K562 (cell line): Measurements from ENCODE around the gene OTOP3. TPM values are rescaled to one million over a fixed set of nuclear protein-coding genes. Genes with fewer than 3 reads are reported as not detected.

ENCODE experiments used
- ATAC-seq: fragments of 200-7000 bp; cut with Tn5 transposase; 3 replicates; pipeline ENCODE4 v1.9.1; 2020; ENCODE audit warnings: moderate library complexity
- BruUV-seq: library from RNA; stranded (reverse); fragments of 400-500 nt; replicated peaks from 2 replicates; lab custom pipeline; 2021; lab: Mats Ljungman, UMichigan
- CTCF ChIA-PET: fragments of 300-600 bp; formaldehyde crosslinking; extraction: SDS; loops from one replicate; lab custom pipeline; 2021; ENCODE audit warnings: low intra/inter-chr PET ratio; lab: Yijun Ruan, JAX
- POLR2A ChIA-PET: fragments of 300-600, 350-650 bp; sonication (Branson Sonifier 250); formaldehyde crosslinking; extraction: SDS; loops from one replicate; lab custom pipeline; 2021; ENCODE audit warnings: antibody characterized with exemption, inconsistent platforms; lab: Yijun Ruan, JAX
- DNase-seq, 4 experiments: peaks; one replicate each; pipeline versions ENCODE4 v3.0.0 to v3.0.0-alpha.2; 2011 to 2018; ENCODE audit warnings: low spot score in 3 of 4, mixed read lengths in 3 of 4; ENCODE audit errors: extremely low read depth in 1 of 4
- FAIRE-seq: peaks from 2 replicates; lab custom pipeline; 2011; peaks lifted over from hg19 to GRCh38; lab: Jason Lieb, UNC
- H2AFZ ChIP-seq: 2 replicates; pipeline ENCODE4 v1.6.0; 2011; ENCODE audit warnings: low read depth, low read length, control low read depth, inconsistent platforms
- H3K27ac ChIP-seq: fragments of 200-600 bp; 3 replicates; pipeline ENCODE4 v1.8.0; 2011; ENCODE audit warnings: low read depth, mild to moderate bottlenecking, control low read depth, inconsistent platforms, low read length, moderate library complexity, mixed read lengths; ENCODE audit errors: extremely low read depth
- H3K27me3 ChIP-seq, 2 experiments: fragments of 300-600 bp in 1 of 2; 2 replicates in 1 of 2; 3 replicates in 1 of 2; pipeline versions ENCODE4 v1.6.0 to v1.8.0; 2011; ENCODE audit warnings: inconsistent platforms in 2 of 2, low read length in 2 of 2, mild to moderate bottlenecking in 1 of 2, mixed read lengths in 1 of 2, moderate library complexity in 1 of 2; ENCODE audit not compliant: control insufficient read depth in 2 of 2, insufficient read depth in 2 of 2
- H3K36me3 ChIP-seq: fragments of 300-600 bp; 3 replicates; pipeline ENCODE4 v1.8.0; 2011; ENCODE audit warnings: mild to moderate bottlenecking, low read length, inconsistent platforms; ENCODE audit not compliant: control insufficient read depth, insufficient read depth
- H3K4me1 ChIP-seq, 2 experiments: fragments of 200-600 bp in 1 of 2; replicated peaks in 1 of 2; 2 replicates in 1 of 2; 3 replicates in 1 of 2; pipeline versions ENCODE4 v1.5.1 to v1.8.0; 2011; ENCODE audit warnings: inconsistent platforms in 2 of 2, low read length in 2 of 2, mild to moderate bottlenecking in 1 of 2, mixed read lengths in 1 of 2, moderate library complexity in 1 of 2; ENCODE audit not compliant: control insufficient read depth in 2 of 2, insufficient read depth in 2 of 2
- H3K4me2 ChIP-seq: 2 replicates; pipeline ENCODE4 v1.6.1; 2011; ENCODE audit warnings: low read length, control low read depth, inconsistent platforms, mixed read lengths; ENCODE audit not compliant: insufficient read depth
- H3K4me3 ChIP-seq: fragments of 200-600 bp; sonication (generic), shearing (Covaris generic); 2 replicates; pipeline ENCODE4 v1.5.1; 2016; ENCODE audit warnings: control low read depth, inconsistent platforms
- H3K79me2 ChIP-seq: fragments of 200-600 bp; 3 replicates; pipeline ENCODE4 v1.8.0; 2011; ENCODE audit warnings: low read length, inconsistent platforms; ENCODE audit not compliant: control insufficient read depth, insufficient read depth
- H3K9ac ChIP-seq, 2 experiments: 2 replicates each; pipeline versions ENCODE4 v1.6.0 to v1.6.1; 2011; ENCODE audit warnings: low read depth in 2 of 2, low read length in 2 of 2, control low read depth in 1 of 2, inconsistent platforms in 1 of 2, mild to moderate bottlenecking in 1 of 2, mixed read lengths in 1 of 2; ENCODE audit not compliant: insufficient read depth in 1 of 2
- H3K9me1 ChIP-seq: one replicate; pipeline ENCODE4 v1.6.0; 2011; ENCODE audit warnings: inconsistent platforms, mild to moderate bottlenecking, low read length, moderate library complexity; ENCODE audit not compliant: control insufficient read depth, insufficient read depth
- H3K9me3 ChIP-seq: replicated peaks from 2 replicates; pipeline ENCODE4 v1.5.1; 2011; ENCODE audit warnings: low read depth, low read length, inconsistent platforms; ENCODE audit not compliant: control insufficient read depth, insufficient read depth
- H4K20me1 ChIP-seq: replicated peaks from 2 replicates; pipeline ENCODE4 v1.6.1; 2011; ENCODE audit warnings: low read length, inconsistent platforms, mixed read lengths; ENCODE audit not compliant: control insufficient read depth, insufficient read depth
- CBX2 ChIP-seq: fragments of 200-600 bp; sonication (generic); IDR thresholded peaks from one replicate; pipeline ENCODE4 v1.6.1; 2012; ENCODE audit warnings: mild to moderate bottlenecking, low read length, inconsistent platforms; ENCODE audit not compliant: insufficient read depth, poor library complexity, severe bottlenecking
- KDM1A ChIP-seq, 2 experiments: fragments of 450-650 bp; IDR thresholded peaks; 2 replicates each; pipeline ENCODE4 v1.6.1; 2016; ENCODE audit warnings: mild to moderate bottlenecking in 2 of 2
- PML ChIP-seq: IDR thresholded peaks from 2 replicates; pipeline ENCODE4 v1.6.1; 2012; ENCODE audit warnings: low read length, inconsistent platforms
- SOX6 ChIP-seq: fragments of 450-650 bp; IDR thresholded peaks from 2 replicates; pipeline ENCODE4 v1.6.1; 2014; ENCODE audit warnings: mild to moderate bottlenecking
- TRIM25 ChIP-seq: fragments of 450-650 bp; IDR thresholded peaks from 2 replicates; pipeline ENCODE4 v1.7.0; 2016; ENCODE audit warnings: borderline replicate concordance
- ZFX ChIP-seq: sonication (generic); formaldehyde crosslinking; IDR thresholded peaks from 2 replicates; pipeline ENCODE4 v1.8.0; 2022; ENCODE audit warnings: mild to moderate bottlenecking, missing genetic modification reagents, moderate library complexity
- ZNF668 ChIP-seq: fragments of 250-450 bp; sonication (Bioruptor Pico); IDR thresholded peaks from 2 replicates; pipeline ENCODE4 v1.8.0; 2022; ENCODE audit warnings: mild to moderate bottlenecking, inconsistent platforms
- WGBS: fragments of 100-300 bp; shearing (Covaris generic); methylation state at CpG from one replicate; pipeline ENCODE4 v1.1.6; 2016; ENCODE audit warnings: low coverage, mixed read lengths; ENCODE audit not compliant: insufficient coverage; ENCODE audit errors: missing lambda C conversion rate; 5-methylcytosine and 5-hydroxymethylcytosine counted together
- in situ Hi-C: fragments of 300-500 bp; cut with MboI; formaldehyde crosslinking; loops from 4 replicates; pipeline ENCODE4 v1.15.0; 2018; ENCODE audit warnings: inconsistent platforms, mixed read lengths
- intact Hi-C: fragments of 100-400 bp; cut with micrococcal nuclease; formaldehyde crosslinking; loops from 2 replicates; pipeline ENCODE4 v1.14.2; 2022
- polyA plus RNA-seq, 8 experiments: library from polyadenylated mRNA; depleted of rRNA in 4 of 8; stranded (reverse) in 5 of 8; unstranded in 3 of 8; fragments of >200 nt; fragmentation: Nextera tagmentation in 2 of 8; fragmentation: Illumina TruSeq in 1 of 8; extraction: Ambion mirVana in 2 of 8; extraction: Trizol in 1 of 8; gene quantifications; 2 replicates each; pipeline versions ENCODE4 v1.2.1 to v1.2.3, GENCODE V29; 2011 to 2014; ENCODE audit warnings: inconsistent platforms in 1 of 8, missing spikeins in 1 of 8
- total RNA-seq, 7 experiments: library from RNA; depleted of rRNA in 6 of 7; stranded (reverse); fragments of >200 nt in 6 of 7; fragmentation: Illumina TruSeq in 2 of 7; extraction: Trizol in 2 of 7; gene quantifications; 2 replicates each; pipeline versions ENCODE4 v1.2.1 to v1.2.3, GENCODE V29; 2011 to 2021; ENCODE audit warnings: low replicate concordance in 1 of 7

Gene OTOP3
- total and polyA plus RNA-seq, 9 of the 15 experiments (the other 6 are each of a cell fraction or from before 2014, with no cell fraction given) = not detected

- no peak for ATAC-seq
- Histone ChIP-seq H3K9me1 (no peaks in the 10 kb centered on the region), H3K4me2 (no peak overlapping the region), H3K9ac (no peak overlapping the region), H2AFZ (no peak overlapping the region), H3K4me3 (no peak overlapping the region), H3K9me3 (no peaks in the 10 kb centered on the region), H3K79me2 (no peaks in the 10 kb centered on the region), H3K36me3 (no peaks in the 10 kb centered on the region), H4K20me1 (0 out of 2 replicates have a peak, but pooled peaks cover 5% of the 10 kb centered on the region), H3K27me3 (peaks cover 17 to 39% of the 10 kb centered on the region in 2 experiments; a peak in 4 of 5 replicates), H3K4me1 (no peaks in the 10 kb centered on the region; a peak in 1 of 5 replicates), H3K27ac (no peak overlapping the region)
- no peak for DNase-seq
- no TSS peak for BruUV-seq
- no peak for FAIRE-seq
- intact Hi-C loops (no loop called here), in situ Hi-C loops (no loop called here)
- 37% methylated on average over 9 of the region's 9 CpGs for WGBS
- POLR2A ChIA-PET = no interaction called here
- CTCF ChIA-PET = interaction anchor here (0.6 kb wide), 1 partner anchor 85 kb away, joined by 5 read pairs; no protein-coding TSS in a partner anchor
- TF ChIP-seq KDM1A (IDR thresholded peaks at IDR 0.05) (peak; percentile 31 to 41; a peak in 1 of 4 replicates), ZFX (CRISPR knock-in tag) (no peak), ZNF668 (CRISPR knock-in tag) (no peak), PML (no peak), SOX6 (no peak), TRIM25 (no peak), CBX2 (no peak)
Observed at GRCh38 chr17:74903034-74903433, 32.7 kb upstream of the OTOP3 start.
